Measurements from ENCODE around the gene H19.

DNA sequence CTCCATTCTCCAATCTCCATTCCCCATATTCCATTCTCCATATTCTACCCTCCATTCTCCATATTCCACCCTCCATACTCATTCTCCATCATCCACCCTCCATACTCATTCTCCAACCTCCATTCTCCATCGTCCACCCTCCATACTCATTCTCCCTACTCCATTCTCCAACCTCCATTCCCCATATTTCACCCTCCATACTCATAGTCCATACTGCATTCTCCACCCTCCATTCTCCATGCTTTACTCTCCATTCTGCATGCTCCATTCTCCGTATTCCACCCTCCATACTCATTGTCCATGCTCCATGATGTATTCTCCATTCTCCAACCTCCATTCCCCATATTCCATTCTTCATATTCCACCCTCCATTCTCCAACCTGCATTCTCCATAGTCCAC, 44.3 kb upstream of the H19 start:
- TF ChIP-seq, protein P1, sequence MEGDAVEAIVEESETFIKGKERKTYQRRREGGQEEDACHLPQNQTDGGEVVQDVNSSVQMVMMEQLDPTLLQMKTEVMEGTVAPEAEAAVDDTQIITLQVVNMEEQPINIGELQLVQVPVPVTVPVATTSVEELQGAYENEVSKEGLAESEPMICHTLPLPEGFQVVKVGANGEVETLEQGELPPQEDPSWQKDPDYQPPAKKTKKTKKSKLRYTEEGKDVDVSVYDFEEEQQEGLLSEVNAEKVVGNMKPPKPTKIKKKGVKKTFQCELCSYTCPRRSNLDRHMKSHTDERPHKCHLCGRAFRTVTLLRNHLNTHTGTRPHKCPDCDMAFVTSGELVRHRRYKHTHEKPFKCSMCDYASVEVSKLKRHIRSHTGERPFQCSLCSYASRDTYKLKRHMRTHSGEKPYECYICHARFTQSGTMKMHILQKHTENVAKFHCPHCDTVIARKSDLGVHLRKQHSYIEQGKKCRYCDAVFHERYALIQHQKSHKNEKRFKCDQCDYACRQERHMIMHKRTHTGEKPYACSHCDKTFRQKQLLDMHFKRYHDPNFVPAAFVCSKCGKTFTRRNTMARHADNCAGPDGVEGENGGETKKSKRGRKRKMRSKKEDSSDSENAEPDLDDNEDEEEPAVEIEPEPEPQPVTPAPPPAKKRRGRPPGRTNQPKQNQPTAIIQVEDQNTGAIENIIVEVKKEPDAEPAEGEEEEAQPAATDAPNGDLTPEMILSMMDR (IDR thresholded peaks at IDR 0.05; ENCODE audit: borderline replicate concordance, extremely low read depth, low read length, poor library complexity, severe bottlenecking): no peak
- no peak for TF ChIP-seq EZH2 (IDR thresholded peaks at IDR 0.05; ENCODE audit: borderline replicate concordance, low read depth, low read length, severe bottlenecking)
